Muscle layer of colon (tissue), 2 donors: ENCODE measurements around the gene PPP1R27.

Source experiments
- H3K27ac ChIP-seq: one replicate; pipeline ENCODE4 v1.7.0; 2013; ENCODE audit warnings: low read depth, mild to moderate bottlenecking, low read length, moderate library complexity
- H3K27me3 ChIP-seq, 2 donors: one replicate each; pipeline ENCODE4 v1.7.0; 2013; ENCODE audit warnings: low read length in 2 of 2, mild to moderate bottlenecking in 2 of 2; ENCODE audit not compliant: insufficient read depth in 2 of 2, control insufficient read depth in 1 of 2
- H3K36me3 ChIP-seq: one replicate; pipeline ENCODE4 v1.7.0; 2013; ENCODE audit warnings: mild to moderate bottlenecking, low read length; ENCODE audit not compliant: insufficient read depth
- H3K4me1 ChIP-seq: one replicate; pipeline ENCODE4 v1.7.0; 2013; ENCODE audit warnings: mild to moderate bottlenecking, low read length; ENCODE audit not compliant: insufficient read depth
- H3K4me3 ChIP-seq, 2 donors: one replicate each; pipeline ENCODE4 v1.7.0; 2013; ENCODE audit warnings: low read length in 2 of 2, low read depth in 1 of 2, mild to moderate bottlenecking in 1 of 2, moderate library complexity in 1 of 2
- H3K9ac ChIP-seq: one replicate; pipeline ENCODE4 v1.7.0; 2013; ENCODE audit warnings: low read length
- H3K9me3 ChIP-seq: one replicate; pipeline ENCODE4 v1.7.0; 2013; ENCODE audit warnings: mild to moderate bottlenecking, low read length
- donor health status: abdominal sarcoma.
- donor health status: Adenocarcinoma of cecum.

The PPP1R27 gene, protein sequence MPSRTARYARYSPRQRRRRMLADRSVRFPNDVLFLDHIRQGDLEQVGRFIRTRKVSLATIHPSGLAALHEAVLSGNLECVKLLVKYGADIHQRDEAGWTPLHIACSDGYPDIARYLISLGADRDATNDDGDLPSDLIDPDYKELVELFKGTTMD

DNA sequence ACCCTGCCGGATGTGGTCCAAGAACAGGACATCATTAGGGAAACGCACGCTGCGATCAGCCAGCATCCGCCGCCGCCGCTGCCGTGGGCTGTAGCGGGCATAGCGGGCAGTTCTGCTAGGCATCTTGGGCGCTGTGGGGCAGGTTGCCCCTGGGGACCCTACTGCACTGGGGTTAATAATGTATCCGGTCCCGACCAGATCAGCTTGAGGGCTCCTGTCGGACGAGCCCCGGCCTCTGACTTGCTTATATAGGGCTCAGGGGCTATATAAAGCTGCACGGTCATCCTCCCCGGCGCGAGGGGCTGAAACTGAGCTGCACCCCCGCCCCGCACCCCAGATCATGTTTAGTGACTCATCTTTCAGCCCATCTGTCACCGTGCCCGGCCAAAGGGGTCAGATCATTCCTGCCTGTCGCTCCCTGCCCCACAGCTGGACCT, at the start of gene PPP1R27:
PPP1R27 (minus strand) TSS at position 220 of the 437 bp plus-strand sequence; CDS start at position 123, 97 bp downstream.
- H3K4me3 ChIP-seq, result peak within 1 kb of the TSS in 1 of 2 donors; percentile 87
- peak within 1 kb of the TSS; percentile 92 for H3K27ac ChIP-seq
- H3K4me1 ChIP-seq, result peaks cover 19% of the 10 kb centered on the region
- H3K9ac ChIP-seq, result peak within 1 kb of the TSS; percentile 65
- H3K36me3 ChIP-seq, result no peaks in the 10 kb centered on the region
- no peaks in the 10 kb centered on the region for H3K9me3 ChIP-seq
- no peaks in the 10 kb centered on the region for H3K27me3 ChIP-seq

DNA sequence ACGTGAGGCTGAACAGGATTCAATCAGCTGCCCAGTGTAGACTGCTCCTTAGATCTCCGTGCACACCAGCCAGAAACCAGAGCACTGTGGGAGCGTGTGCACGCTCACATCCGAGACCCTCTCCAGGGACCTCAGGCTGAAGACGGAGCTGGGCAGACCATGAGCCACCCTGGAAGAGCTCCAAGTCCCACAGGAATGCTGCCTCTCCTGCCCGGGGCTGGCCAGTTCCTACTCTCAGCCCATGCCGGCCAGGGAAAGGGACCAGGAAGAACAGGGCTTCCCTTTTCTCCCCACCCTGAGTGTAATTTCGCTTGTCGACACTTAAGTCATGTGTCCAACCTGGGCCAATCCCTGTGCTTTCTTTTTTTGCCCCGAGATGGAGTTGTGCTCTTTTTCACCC, 49.7 kb upstream of the PPP1R27 start:
- Histone ChIP-seq H3K4me3 (no peak overlapping the region), H3K4me1 (peaks cover under 1% of the 10 kb centered on the region), H3K27ac (no peak overlapping the region), H3K27me3 (no peaks in the 10 kb centered on the region), H3K36me3 (peaks cover 44% of the 10 kb centered on the region), H3K9ac (no peak overlapping the region), H3K9me3 (no peaks in the 10 kb centered on the region)

DNA sequence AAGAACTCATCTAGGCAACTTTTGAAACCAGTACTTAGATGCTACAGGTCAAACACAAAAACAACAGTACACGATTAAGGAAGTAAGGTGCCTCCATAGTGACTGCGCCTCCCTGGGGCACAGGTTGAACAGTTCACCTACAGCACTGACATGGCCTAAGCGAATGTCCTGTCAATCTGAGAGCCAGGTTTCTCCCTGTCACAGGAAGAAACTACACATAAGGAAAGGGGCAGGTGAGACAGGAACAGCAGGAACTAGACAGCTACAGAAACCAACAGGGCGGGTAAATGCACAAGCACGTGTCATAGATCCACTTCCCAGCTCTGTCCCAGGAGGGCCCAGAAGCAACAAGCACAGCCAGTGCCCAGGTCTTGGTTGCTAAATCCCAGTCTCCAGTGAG, 44.3 kb upstream of the PPP1R27 start:
- Histone ChIP-seq H3K27me3 (no peaks in the 10 kb centered on the region), H3K9ac (no peak overlapping the region), H3K36me3 (peaks cover 19% of the 10 kb centered on the region), H3K4me1 (no peaks in the 10 kb centered on the region), H3K4me3 (no peak overlapping the region), H3K27ac (no peak overlapping the region), H3K9me3 (no peaks in the 10 kb centered on the region)

DNA sequence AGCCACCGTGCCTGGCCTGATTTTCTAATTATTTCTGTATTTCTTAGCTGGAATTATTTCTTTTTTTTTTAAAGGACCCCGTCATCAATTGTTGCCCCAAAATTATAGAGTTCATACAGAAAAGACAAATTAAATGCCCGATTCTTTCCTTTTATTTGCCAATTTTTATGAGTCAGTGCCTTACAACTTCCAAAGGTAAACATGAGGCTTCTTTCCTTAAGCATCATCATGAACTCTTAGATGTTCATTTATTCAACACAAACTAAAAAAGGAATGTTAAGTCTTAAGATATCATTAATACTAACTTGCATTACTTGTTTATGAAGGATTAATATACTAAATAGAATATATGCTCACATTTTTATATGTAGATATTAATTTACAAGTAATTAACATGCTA, 43.4 kb upstream of the PPP1R27 start:
- no peaks in the 10 kb centered on the region for H3K27me3 ChIP-seq
- H3K4me3 ChIP-seq, result no peak overlapping the region
- H3K4me1 ChIP-seq, result no peaks in the 10 kb centered on the region
- no peaks in the 10 kb centered on the region for H3K9me3 ChIP-seq
- no peak overlapping the region for H3K9ac ChIP-seq
- H3K36me3 ChIP-seq, result peaks cover 19% of the 10 kb centered on the region
- H3K27ac ChIP-seq, result no peak overlapping the region

DNA sequence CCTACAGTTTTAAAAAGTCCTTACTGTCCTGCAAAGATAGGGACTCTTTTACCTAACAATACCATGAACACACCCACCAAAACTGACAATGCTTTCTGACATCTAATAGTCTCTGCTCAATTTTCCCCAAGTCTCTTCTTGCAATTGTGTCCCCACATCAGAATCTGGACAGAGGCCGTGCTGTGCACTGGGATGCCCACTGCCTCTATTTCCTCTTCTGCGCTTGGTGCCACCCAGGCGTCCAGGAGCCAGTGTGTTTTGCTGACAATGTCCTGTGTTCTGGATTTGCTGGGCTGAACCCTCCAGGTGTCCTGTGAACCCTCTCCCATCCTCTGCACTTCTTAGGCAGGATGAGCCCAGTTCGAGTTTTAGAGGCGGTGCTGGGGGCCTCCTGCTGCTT, 42.7 kb upstream of the PPP1R27 start:
- H3K9me3 ChIP-seq, result no peaks in the 10 kb centered on the region
- H3K4me1 ChIP-seq, result peaks cover 5% of the 10 kb centered on the region
- H3K4me3 ChIP-seq, result no peak overlapping the region
- no peaks in the 10 kb centered on the region for H3K27me3 ChIP-seq
- no peak overlapping the region for H3K27ac ChIP-seq
- no peak overlapping the region for H3K9ac ChIP-seq
- peaks cover 19% of the 10 kb centered on the region for H3K36me3 ChIP-seq

DNA sequence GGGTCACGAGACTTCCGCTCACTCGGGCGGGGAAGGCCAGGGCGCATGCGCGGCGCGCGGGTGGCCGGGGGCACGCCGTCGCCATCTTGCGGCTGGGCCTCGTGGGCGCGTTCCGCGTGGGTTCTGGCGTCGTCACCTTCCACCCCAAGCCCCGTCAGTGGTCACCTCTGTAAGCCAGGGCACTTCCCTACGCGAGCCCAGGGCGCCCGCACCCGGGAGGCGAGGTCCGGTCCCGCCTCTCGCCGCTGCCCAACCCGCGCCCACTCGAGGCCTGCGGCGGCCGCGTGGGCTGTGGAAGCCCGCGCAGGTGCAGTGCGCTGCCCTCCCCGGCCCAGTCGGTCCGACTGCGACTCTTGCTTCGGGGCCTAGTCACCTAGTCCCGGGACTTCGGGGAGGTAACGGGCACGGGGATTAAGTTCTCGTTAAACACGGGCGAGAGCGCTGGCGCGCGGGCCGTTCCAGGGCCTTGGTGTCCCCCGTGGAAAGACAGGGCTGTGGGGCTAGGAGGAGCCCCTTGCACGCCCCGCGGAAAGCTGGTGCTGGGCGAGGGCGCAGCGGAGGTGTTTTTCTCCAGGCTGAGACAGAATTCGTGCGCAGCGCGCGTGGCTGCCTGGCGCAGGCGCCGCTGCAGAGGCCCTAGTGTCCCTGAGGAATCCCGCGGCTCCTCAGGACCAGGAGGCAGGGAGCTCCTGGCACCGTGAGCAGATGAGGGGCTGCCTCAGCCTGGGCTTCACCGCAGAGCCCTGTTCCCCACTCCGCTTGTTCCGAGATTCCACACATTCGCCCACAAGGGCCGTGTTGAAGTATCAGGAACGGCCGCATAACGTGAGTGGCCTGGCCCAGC, 36.8 kb upstream of the PPP1R27 start:
- H3K9me3 ChIP-seq, result no peaks in the 10 kb centered on the region
- peak overlapping the region; percentile 68 for H3K9ac ChIP-seq
- no peaks in the 10 kb centered on the region for H3K27me3 ChIP-seq
- peak overlapping the region; percentile 91 for H3K4me3 ChIP-seq
- H3K4me1 ChIP-seq, result peaks cover 30% of the 10 kb centered on the region
- peaks cover 14% of the 10 kb centered on the region for H3K36me3 ChIP-seq
- H3K27ac ChIP-seq, result peak overlapping the region; percentile 100

DNA sequence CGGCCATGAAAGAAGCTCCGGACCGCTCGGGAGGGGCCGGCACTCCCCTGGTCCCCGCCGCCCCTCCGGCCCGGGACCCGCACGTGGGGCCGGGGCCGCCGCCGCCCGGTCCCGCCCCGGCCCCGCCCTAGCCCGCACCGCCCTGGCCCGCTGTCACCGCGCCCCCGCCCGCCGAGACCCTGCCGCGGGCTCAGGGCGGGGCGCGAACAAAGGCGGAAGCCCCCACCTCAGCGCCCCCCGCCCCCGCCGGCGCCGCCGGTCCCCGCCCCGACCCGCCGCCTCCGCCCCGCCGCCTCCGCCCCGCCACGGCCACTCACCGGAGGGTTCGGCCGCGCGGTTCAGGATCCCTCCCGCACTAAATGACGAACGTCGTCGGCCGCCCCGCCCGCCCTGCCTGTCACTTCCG, 36.1 kb upstream of the PPP1R27 start, which contains the start of gene ARHGDIA:
ARHGDIA (minus strand) TSS at position 357 of the 406 bp plus-strand sequence. CDS start 1,407 bp downstream, outside the sequence.
- Histone ChIP-seq H3K4me3 (peak within 1 kb of the TSS; percentile 91), H3K4me1 (peaks cover 30% of the 10 kb centered on the region), H3K27me3 (no peaks in the 10 kb centered on the region), H3K9me3 (no peaks in the 10 kb centered on the region), H3K9ac (peak within 1 kb of the TSS; percentile 94), H3K27ac (peak within 1 kb of the TSS; percentile 100), H3K36me3 (peaks cover 14% of the 10 kb centered on the region)

DNA sequence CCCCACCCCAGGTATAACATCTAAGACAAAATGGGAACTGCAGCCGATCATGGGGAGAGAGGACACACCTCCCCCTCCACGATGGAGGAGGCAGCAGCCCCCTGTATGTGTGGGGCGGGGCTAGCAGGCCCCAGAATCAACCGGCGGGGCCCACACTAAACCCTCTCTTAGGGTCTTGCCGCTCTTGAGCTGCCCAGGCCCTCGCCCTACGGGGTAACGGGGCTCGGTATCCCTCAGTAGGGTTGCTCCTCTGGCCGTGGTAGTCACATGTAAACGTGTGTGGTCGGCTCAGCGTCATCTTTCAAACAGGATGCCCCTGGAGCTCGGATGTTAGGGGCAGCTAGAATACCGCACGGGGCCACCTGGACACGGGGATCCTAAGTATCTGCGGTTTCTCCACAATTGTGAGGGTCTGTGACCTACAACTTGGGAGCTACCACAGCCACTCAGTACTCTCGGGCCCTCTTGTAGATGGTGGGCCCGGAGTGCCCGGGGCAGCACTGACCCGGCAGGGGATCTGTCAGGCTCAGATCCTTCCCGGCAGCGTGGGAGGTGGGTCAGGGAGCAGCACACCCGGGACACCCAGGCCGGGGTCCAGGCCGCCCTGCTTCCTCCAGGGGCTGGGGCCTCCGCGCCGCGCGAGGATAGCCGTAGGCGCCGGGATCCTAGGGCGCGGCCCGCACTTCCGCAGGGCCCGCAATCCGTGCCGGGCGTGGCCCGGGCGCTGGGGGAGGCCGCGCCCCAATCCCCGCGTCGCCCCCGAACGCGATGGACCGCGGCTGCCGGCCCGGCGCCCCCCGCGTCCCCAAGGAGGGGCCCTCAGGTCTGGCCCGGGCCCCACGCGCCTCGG, 35.5 kb upstream of the PPP1R27 start:
- peaks cover 30% of the 10 kb centered on the region for H3K4me1 ChIP-seq
- H3K4me3 ChIP-seq, result peak overlapping the region; percentile 34 to 91
- no peaks in the 10 kb centered on the region for H3K9me3 ChIP-seq
- H3K9ac ChIP-seq, result peak overlapping the region; percentile 94
- no peaks in the 10 kb centered on the region for H3K27me3 ChIP-seq
- peak overlapping the region; percentile 70 for H3K27ac ChIP-seq
- peaks cover 14% of the 10 kb centered on the region for H3K36me3 ChIP-seq

DNA sequence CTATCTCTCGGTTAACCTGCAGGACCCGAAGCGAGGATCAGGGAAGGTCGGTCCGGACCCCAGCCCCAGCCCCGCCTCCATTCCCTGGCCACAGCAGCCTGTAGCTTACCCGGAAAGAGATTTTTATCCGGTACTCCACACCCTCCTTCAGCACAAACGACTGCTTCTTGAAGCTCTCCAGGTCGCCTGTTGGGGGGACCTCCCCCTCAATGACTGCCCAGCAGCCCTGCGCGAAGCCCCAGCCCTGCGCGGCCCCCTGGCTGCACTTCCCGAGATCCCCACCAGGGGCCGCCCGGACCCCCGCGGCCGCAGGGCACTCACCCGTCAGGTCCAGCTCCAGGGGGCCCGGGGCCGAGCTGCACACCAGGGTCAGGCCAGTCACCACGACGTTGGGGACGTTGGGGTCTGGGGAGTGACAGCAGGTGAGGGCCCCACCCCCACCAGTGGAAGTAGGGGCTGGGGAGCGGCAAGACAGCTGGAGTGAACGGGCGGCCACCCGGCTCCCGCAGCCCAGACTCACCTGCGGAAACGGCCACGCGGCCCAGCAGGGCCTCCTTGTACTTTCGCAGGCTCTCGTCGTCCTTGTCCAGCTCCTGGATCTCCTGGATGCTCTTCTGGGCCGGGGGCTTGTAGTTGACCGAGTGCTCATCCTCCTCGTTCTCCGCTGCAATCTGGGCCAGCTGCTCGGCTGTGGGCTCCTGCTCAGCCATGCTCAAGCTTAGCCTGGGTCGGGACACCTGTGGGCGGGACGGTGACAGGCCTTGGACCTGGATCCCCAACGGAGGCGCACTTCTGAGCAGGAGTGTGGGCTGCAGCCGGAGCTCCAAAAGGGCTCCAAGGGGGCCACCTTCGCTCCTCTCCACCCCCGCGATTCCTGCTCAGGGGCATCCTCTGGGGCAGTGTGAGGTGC, 34.6 kb upstream of the PPP1R27 start:
- Histone ChIP-seq H3K9ac (peak overlapping the region; percentile 94), H3K27me3 (no peaks in the 10 kb centered on the region), H3K4me1 (peaks cover 30% of the 10 kb centered on the region), H3K27ac (peak overlapping the region; percentile 70), H3K36me3 (peaks cover 14% of the 10 kb centered on the region), H3K4me3 (peak overlapping the region; percentile 34 to 91), H3K9me3 (no peaks in the 10 kb centered on the region)

DNA sequence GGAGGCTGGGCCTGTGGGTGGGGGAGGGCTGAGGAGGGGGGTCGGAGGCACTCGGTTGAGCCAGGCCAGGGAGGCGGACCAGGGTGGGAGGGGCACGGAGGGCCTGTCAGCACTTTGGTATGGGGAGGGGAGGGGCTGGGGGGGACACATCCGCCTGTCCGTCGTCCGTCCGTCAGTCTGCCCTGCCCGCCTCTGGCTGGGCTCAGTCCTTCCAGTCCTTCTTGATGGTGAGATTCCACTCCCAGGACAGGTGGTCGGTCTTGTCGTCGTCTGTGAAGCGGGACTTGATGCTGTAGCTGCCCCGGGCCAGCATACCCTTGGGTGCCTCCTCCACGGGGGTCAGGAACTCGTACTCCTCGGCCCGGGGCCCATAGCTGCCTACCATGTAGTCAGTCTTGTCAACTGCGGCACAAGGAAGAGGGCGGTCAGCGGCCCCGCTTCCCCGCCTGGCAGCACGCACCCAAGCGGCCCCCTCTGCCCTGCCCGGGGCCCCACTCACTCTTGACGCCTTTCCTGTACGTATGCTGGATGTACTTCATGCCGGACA, 33.9 kb upstream of the PPP1R27 start:
- H3K27me3 ChIP-seq, result no peaks in the 10 kb centered on the region
- no peak overlapping the region for H3K4me3 ChIP-seq
- H3K9me3 ChIP-seq, result no peaks in the 10 kb centered on the region
- H3K4me1 ChIP-seq, result peaks cover 30% of the 10 kb centered on the region
- H3K36me3 ChIP-seq, result peaks cover 14% of the 10 kb centered on the region
- H3K27ac ChIP-seq, result peak overlapping the region; percentile 70
- no peak overlapping the region for H3K9ac ChIP-seq
